Mononuclear cell (primary cell): ENCODE data around the gene GKN2. TPM values are rescaled to one million over a fixed set of nuclear protein-coding genes. Genes with fewer than 3 reads are reported as not detected.

Source experiments
- H3K27me3 ChIP-seq: 2 replicates; pipeline ENCODE4 v1.6.0; 2011; ENCODE audit warnings: low read length, control low read depth; ENCODE audit not compliant: insufficient read depth
- H3K4me1 ChIP-seq: 2 replicates; pipeline ENCODE4 v1.5.1; 2011; ENCODE audit warnings: mild to moderate bottlenecking, low read length, control low read depth; ENCODE audit not compliant: insufficient read depth
- H3K4me3 ChIP-seq: 2 replicates; pipeline ENCODE4 v1.5.1; 2011; ENCODE audit warnings: mild to moderate bottlenecking, low read length, moderate library complexity
- H3K9me3 ChIP-seq: 2 replicates; pipeline ENCODE4 v1.5.1; 2011; ENCODE audit warnings: low read depth, mild to moderate bottlenecking, control low read depth, low read length
- total RNA-seq: library from RNA; depleted of rRNA; stranded (reverse); fragments of >200 nt; gene quantifications from one replicate; pipeline ENCODE4 v1.2.3, GENCODE V29; 2012

The GKN2 gene, protein sequence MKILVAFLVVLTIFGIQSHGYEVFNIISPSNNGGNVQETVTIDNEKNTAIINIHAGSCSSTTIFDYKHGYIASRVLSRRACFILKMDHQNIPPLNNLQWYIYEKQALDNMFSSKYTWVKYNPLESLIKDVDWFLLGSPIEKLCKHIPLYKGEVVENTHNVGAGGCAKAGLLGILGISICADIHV
- total RNA-seq, result not detected

DNA sequence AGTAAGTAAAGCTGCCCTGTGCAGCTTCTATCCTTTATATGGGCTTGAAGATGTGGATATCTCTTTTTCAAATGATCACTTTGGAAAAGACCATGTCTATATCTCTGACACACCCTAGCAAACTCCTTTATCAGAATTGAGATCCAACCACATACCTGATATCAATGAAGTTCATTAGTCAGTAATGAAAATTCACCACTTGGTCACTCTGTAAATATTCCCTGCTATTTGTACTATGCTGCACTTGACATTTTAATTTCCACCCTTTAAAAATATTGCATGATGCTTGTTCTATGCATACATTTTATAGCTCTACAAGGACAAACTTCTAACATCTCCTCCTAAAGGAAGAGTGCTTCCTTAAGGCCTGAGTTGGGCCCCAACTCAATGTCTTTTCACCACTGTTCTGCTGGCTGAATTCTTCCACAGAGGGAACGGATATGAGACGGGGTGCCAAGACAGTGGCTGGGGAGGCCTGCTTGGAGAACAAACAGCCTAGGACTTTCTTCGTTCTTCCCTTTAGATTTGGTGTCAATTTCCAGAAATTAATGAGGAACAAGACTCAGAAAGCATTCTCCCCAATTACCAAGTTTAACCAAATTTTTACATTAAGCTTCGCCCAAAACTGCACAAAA is at the start of gene GKN2:
Gene GKN2, minus strand, starts transcription at position 7 of the 635 bp plus-strand sequence. CDS start 32 bp downstream, outside the sequence.
- Histone ChIP-seq H3K4me1 (no peaks in the 10 kb centered on the region), H3K9me3 (no peaks in the 10 kb centered on the region), H3K27me3 (no peaks in the 10 kb centered on the region), H3K4me3 (no peak within 1 kb of the TSS)

DNA sequence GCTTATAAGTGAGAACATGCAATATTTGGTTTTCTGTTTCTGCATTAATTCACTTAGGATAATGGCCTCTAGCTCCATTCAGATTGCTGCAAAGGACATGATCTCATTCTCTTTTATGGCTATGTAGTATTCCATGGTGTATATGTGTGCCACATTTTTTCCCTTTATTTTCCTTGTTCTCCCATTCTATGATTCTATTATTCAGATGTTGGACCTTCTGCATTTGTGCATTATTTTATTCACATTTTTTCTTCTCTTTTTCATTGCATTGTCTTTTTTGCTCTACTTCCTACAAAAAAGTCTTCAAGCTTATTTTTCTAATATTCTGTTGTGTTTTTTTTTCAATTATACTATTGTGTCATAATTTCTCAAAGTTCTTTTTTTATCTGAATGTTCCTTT is 49.2 kb upstream of the GKN2 start:
- H3K4me3 ChIP-seq, result no peak overlapping the region
- no peaks in the 10 kb centered on the region for H3K27me3 ChIP-seq
- H3K4me1 ChIP-seq, result no peaks in the 10 kb centered on the region
- H3K9me3 ChIP-seq, result no peaks in the 10 kb centered on the region

DNA sequence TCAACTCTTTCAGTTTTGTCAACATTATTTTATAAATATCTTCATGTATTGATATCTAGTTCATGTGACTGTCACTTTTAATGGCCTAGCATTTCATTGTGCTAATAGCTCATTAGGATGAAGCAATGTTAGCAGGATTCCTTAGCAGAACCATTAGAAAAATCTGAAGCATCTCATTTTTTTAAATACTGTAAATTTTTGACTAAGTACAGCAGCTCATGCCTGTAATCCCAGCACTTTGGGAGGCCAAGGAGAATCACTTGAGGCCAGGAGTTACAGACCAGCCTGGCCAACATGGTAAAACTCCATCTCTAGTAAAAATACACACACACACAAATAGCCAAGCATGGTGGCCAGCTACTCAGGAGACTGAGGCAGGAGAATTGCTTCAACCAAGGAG is 44.7 kb upstream of the GKN2 start:
- H3K9me3 ChIP-seq, result no peaks in the 10 kb centered on the region
- H3K27me3 ChIP-seq, result no peaks in the 10 kb centered on the region
- H3K4me3 ChIP-seq, result no peak overlapping the region
- H3K4me1 ChIP-seq, result no peaks in the 10 kb centered on the region

DNA sequence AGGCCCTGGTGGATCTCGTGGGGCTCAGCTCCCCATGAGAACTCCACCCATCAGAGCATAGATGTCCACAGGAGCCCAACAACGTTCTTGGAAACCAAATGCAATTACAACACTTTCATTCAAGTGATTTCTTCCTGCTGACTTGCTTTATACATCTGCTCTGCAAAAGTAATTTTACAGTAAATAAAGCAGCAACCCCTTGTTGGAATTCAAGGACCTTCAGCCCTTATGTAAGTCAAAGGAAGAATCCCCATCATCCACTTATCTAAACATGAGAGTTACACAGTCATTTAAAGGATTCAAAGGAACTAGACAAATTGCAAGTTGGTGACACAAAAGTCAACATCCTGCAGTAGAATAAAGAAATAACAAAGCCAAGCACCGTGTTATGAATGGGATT is 43.2 kb upstream of the GKN2 start:
- no peak overlapping the region for H3K4me3 ChIP-seq

DNA sequence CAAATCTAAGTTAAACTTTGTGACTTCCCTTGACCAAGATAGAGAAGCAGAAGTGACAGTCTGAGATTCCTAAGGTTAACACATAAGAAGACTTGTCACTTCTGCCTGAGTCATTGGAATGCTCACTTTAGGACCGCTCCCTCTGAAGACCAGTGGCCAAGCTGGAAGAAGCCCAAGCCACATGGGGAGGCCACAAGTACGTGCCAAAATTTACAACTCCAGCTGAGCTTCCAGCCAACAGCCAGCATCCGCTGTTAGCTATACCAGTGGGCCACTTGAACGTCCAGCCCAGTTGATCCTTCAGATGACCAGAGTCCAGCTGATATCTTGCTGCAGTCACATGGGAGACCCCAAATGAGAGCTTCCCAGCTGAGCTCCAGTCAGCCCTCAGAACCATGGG is 42.2 kb upstream of the GKN2 start:
- no peaks in the 10 kb centered on the region for H3K27me3 ChIP-seq
- no peaks in the 10 kb centered on the region for H3K9me3 ChIP-seq
- no peaks in the 10 kb centered on the region for H3K4me1 ChIP-seq
- H3K4me3 ChIP-seq, result no peak overlapping the region

More for the DNA sequence above, 43.2 kb upstream of the GKN2 start:
- Histone ChIP-seq H3K27me3 (no peaks in the 10 kb centered on the region), H3K9me3 (no peaks in the 10 kb centered on the region), H3K4me1 (no peaks in the 10 kb centered on the region)

DNA sequence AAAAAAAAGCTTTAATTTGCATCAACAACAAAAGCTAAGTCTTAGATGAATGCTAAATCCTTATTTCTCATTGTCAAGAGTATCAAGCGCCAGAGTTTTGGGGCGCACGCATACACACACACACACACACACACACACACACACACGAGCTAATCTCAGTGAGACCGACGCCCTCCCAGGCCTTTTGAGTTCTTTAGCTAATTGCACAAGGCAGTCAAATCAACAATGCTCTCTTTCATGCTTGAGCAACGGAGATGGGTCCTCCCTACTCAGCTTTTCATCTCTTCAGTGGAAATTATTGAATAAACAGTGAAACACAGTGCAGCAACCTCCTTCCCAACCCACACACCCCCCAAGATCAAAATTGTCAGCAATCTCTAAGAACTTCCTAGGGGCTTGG is 41.0 kb upstream of the GKN2 start:
- no peaks in the 10 kb centered on the region for H3K4me1 ChIP-seq

DNA sequence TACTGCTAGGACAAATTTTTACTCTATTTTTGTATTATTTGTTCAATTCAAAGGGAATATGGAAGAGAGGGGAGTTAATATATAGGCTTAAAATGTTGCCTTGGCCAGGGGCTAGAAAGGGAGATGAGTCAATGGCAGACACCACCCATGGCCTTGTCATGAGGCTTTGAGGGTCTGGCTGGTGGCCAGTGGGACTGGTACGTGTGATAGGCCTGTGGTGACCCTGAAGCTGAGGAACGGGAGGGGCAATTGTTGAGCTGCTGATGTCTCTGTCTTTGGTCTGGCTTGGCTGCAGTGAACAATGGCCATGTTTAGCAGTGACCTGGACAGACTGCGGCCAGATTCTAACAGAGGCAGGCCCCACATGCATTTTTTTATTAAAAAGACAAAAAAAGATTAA is 40.2 kb upstream of the GKN2 start:
- Histone ChIP-seq H3K9me3 (no peaks in the 10 kb centered on the region), H3K4me3 (no peak overlapping the region), H3K4me1 (no peaks in the 10 kb centered on the region), H3K27me3 (peaks cover 6% of the 10 kb centered on the region)

More for the DNA sequence above, 41.0 kb upstream of the GKN2 start:
- H3K4me3 ChIP-seq, result no peak overlapping the region
- H3K9me3 ChIP-seq, result no peaks in the 10 kb centered on the region
- peaks cover 4% of the 10 kb centered on the region for H3K27me3 ChIP-seq

DNA sequence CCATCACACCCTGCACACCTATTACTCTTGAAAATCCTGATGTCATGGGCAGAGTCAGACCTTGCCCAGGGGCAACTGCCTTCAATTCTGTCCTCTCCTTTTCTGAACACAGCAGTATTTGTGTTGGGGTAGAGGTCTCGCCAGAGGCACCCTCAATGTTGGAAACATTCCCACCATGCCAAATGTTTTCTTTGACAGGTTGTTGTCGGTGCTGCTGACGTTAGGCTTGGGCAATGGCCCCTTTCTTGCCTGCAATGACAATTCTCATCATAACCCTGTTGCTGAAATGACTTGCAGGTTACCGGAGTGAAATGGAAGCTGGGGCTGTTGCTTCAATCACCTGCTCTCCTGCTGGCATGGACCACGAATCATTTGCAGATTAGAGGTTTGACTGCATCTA is 39.6 kb upstream of the GKN2 start:
- Histone ChIP-seq H3K9me3 (no peaks in the 10 kb centered on the region), H3K4me3 (no peak overlapping the region), H3K27me3 (peaks cover 6% of the 10 kb centered on the region), H3K4me1 (no peaks in the 10 kb centered on the region)

DNA sequence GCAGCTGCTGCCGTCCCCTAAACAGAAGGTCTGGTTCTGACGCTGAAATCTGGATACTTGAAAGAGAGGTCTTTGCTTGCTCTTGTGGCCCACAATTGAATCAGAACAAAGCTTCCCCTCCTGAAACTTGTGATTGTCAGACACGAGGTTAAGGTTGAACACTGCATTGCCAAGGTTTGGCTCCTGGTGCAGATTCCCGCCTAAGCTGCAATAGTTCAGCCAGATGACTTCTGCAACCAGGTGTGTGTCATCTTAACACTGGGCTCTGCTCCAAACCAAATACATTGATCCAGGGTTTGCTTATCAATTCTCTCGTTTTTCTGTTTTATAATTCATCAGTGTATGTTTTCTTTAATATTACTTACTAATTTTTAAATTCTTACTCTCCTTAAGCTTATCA is 36.3 kb upstream of the GKN2 start:
- Histone ChIP-seq H3K4me1 (no peaks in the 10 kb centered on the region), H3K9me3 (no peaks in the 10 kb centered on the region)

DNA sequence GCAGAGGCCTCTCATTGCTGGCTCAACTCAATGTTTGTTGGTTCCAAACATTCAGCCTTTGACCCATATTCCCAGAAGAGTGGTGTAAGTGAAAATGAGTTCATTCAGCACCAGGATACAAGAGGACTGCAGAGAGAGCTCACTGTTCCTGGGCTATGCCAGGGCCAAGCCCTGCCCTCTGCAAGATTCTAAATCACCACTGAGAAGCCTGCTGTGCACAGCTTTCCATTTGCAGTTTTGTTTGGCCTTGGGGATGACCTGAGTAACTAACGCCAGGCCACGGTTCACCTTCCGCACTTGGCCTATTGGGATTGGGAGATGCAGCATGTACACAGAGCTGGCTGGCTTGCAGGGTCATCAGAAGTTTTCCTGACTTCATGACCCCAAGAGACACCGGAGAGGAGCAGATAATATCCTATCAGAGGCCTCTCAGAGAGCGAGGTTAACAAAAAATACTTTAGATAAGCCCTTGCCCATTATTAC is 34.4 kb upstream of the GKN2 start:
- Histone ChIP-seq H3K9me3 (no peaks in the 10 kb centered on the region), H3K4me1 (no peaks in the 10 kb centered on the region)

More for the DNA sequence above, 36.3 kb upstream of the GKN2 start:
- peaks cover 6% of the 10 kb centered on the region for H3K27me3 ChIP-seq
- H3K4me3 ChIP-seq, result no peak overlapping the region

DNA sequence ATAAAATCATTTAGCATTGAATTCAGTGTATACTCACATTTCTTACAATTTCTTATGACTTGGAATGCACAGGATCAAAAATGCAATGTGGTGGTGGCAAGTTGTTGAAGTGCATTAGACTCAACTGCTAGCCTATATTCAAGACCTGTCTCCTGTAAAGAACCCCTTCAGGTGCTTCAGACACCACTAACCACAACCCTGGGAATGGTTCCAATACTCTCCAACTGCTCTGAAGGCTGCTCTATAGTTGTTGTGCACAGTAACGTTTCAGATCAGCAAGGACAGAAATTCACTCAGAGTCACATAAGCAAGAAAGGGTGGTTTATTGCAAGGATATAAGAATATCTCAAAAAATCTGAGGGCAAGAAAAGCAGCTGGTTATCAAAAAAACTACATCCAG is 28.3 kb upstream of the GKN2 start:
- no peak overlapping the region for H3K4me3 ChIP-seq
- no peaks in the 10 kb centered on the region for H3K9me3 ChIP-seq
- H3K27me3 ChIP-seq, result peaks cover 12% of the 10 kb centered on the region
- H3K4me1 ChIP-seq, result no peaks in the 10 kb centered on the region

More for the DNA sequence above, 34.4 kb upstream of the GKN2 start:
- no peak overlapping the region for H3K4me3 ChIP-seq
- H3K27me3 ChIP-seq, result peaks cover 8% of the 10 kb centered on the region

DNA sequence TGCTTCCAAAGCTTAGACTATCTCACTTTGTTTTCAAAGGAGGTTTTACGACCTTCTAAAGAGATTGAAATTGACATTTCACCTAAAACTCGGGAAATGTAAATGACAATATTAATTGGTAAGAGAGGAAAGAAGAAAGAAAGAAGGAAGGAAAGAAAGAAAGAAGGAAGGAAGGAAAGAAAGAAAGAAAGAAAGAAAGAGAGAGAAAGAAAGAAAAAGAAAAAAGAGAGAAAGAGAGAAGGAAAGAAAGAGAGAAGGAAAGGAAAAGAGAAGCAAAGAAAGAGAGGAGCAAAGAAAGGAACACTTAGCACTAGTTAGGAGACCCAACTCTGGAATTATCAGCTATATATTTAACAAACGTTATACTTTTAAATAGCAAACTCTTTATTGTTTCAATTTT is 25.4 kb upstream of the GKN2 start:
- peaks cover 17% of the 10 kb centered on the region for H3K27me3 ChIP-seq

DNA sequence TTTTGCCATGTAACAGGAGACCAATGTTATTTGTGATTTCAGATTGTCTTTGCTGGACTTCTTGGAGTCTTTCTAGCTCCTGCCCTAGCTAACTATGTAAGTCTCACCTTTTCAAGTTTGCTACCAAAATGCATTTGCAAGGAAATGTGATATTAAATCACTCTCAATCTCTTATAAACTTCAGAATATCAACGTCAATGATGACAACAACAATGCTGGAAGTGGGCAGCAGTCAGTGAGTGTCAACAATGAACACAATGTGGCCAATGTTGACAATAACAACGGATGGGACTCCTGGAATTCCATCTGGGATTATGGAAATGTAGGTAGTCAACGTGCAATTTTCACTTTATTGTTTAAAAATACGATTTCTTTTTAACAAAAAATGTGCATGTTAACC is 24.8 kb upstream of the GKN2 start:
- Histone ChIP-seq H3K4me1 (no peaks in the 10 kb centered on the region), H3K4me3 (no peak overlapping the region), H3K9me3 (no peaks in the 10 kb centered on the region), H3K27me3 (peaks cover 17% of the 10 kb centered on the region)

More for the DNA sequence above, 25.4 kb upstream of the GKN2 start:
- no peaks in the 10 kb centered on the region for H3K9me3 ChIP-seq
- H3K4me1 ChIP-seq, result no peaks in the 10 kb centered on the region
- H3K4me3 ChIP-seq, result no peak overlapping the region

DNA sequence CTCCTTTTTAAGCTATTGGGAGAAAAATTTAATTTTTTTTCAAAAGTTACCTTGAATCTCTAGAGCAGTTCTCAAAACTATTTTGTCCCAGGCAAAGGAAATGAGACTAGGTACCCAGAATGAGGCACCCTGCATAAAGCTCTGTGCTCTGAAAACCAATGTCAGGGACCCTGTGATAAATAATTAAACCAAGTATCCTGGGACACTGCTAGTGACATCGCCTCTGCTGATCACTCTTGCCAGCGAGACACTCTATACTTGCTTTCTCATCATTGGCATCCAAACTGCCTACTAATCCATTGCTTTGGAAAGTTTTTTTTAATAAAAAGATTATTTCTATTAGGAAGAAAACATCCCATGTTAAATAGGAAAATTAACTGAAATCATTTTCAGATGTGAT is 23.2 kb upstream of the GKN2 start:
- H3K27me3 ChIP-seq, result peaks cover 14% of the 10 kb centered on the region
- H3K4me1 ChIP-seq, result no peaks in the 10 kb centered on the region
- H3K4me3 ChIP-seq, result no peak overlapping the region
- H3K9me3 ChIP-seq, result no peaks in the 10 kb centered on the region

DNA sequence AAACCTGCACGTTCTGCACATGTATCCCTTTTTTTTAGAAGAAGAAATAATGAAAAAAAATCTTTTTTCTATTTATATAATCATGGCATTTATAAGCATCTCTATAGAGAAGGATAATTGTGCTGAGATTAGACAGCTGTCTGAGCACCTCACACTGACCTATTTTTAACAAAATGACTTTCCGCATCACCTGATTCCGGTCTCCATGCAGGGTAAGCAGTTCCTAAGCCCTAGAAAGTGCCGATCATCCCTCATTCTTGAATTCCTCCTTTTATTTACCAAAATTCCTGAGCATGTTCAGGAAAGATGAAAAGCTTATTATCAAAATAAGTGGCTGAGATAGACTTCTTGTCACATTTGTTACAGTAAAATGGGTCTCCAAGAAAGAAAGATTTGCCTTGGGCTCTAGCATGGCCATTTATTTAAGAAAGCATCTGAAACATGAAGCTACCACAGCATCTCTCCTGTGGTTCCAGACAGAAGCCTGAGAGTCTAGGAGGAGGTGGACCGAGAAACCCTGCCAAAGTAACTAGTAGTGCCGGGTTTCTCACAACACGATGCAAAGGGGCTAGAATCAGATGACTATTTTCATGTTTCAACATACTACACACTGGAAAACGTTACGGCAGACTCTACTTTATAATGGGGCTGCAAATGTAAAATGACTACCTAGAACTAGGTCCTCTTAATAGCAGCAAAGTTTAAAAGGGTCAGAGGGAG is 22.4 kb upstream of the GKN2 start:
- Histone ChIP-seq H3K4me1 (no peaks in the 10 kb centered on the region), H3K4me3 (no peak overlapping the region), H3K9me3 (no peaks in the 10 kb centered on the region), H3K27me3 (peaks cover 14% of the 10 kb centered on the region)
